GM12878 (cell line): ENCODE results near the gene STX4. TPM values are rescaled to one million over a fixed set of nuclear protein-coding genes. Genes with fewer than 3 reads are reported as not detected.

ENCODE experiments used
- ATAC-seq: fragments of 200-7000 bp; cut with Tn5 transposase; 3 replicates; pipeline ENCODE4 v1.9.1; 2020; ENCODE audit warnings: mild to moderate bottlenecking, moderate library complexity
- BruUV-seq: library from RNA; stranded (reverse); fragments of 400-500 nt; replicated peaks from 2 replicates; lab custom pipeline; 2021; lab: Mats Ljungman, UMichigan
- CTCF ChIA-PET: fragments of 300-600 bp; sonication (Branson Sonifier 250); formaldehyde crosslinking; extraction: SDS; loops from one replicate; lab custom pipeline; 2021; ENCODE audit warnings: inconsistent platforms; lab: Yijun Ruan, JAX
- POLR2A ChIA-PET: fragments of 350-600 bp; formaldehyde crosslinking; extraction: SDS; loops from one replicate; lab custom pipeline; 2021; ENCODE audit warnings: inconsistent platforms; lab: Charles Lee
- RAD21 ChIA-PET: fragments of 300-600 bp; sonication (Branson Sonifier 250); formaldehyde crosslinking; loops from one replicate; lab custom pipeline; 2023; ENCODE audit warnings: antibody characterized with exemption; ENCODE audit not compliant: unreplicated experiment; lab: Charles Lee
- SMC1A ChIA-PET: fragments of 300-600 bp; sonication (Branson Sonifier 250); formaldehyde crosslinking; loops from one replicate; lab custom pipeline; 2023; ENCODE audit not compliant: unreplicated experiment, uncharacterized antibody; lab: Charles Lee
- DNase-seq: peaks from one replicate; pipeline ENCODE4 v3.0.0-alpha.2; 2011; ENCODE audit warnings: low read depth, low spot score
- FAIRE-seq: peaks from 3 replicates; lab custom pipeline; 2011; peaks lifted over from hg19 to GRCh38; lab: Jason Lieb, UNC
- H2AFZ ChIP-seq: 2 replicates; pipeline ENCODE4 v1.6.0; 2011; ENCODE audit warnings: low read depth, low read length, control low read depth; ENCODE audit not compliant: control insufficient read depth
- H3K27ac ChIP-seq: 2 replicates; pipeline ENCODE4 v1.5.1; 2011; ENCODE audit warnings: control low read depth; ENCODE audit not compliant: control insufficient read depth, insufficient read depth
- H3K27me3 ChIP-seq, 2 experiments: replicated peaks in 1 of 2; 2 replicates each; pipeline versions ENCODE4 v1.6.0 to v1.6.1; 2011; ENCODE audit warnings: low read length in 1 of 2; ENCODE audit not compliant: control insufficient read depth in 2 of 2, insufficient read depth in 2 of 2
- H3K36me3 ChIP-seq, 2 experiments: 2 replicates each; pipeline ENCODE4 v1.5.1; 2011; ENCODE audit warnings: low read length in 1 of 2; ENCODE audit not compliant: control insufficient read depth in 2 of 2, insufficient read depth in 2 of 2
- H3K4me1 ChIP-seq: 2 replicates; pipeline ENCODE4 v1.6.1; 2011; ENCODE audit warnings: mild to moderate bottlenecking, low read length, moderate library complexity, mixed read lengths; ENCODE audit not compliant: control insufficient read depth, insufficient read depth
- H3K4me2 ChIP-seq: 2 replicates; pipeline ENCODE4 v1.6.0; 2011; ENCODE audit warnings: control low read depth; ENCODE audit not compliant: control insufficient read depth, insufficient read depth
- H3K4me3 ChIP-seq: fragments of 200-600 bp; sonication (generic); 2 replicates; pipeline ENCODE4 v1.5.1; 2016
- H3K79me2 ChIP-seq: 2 replicates; pipeline ENCODE4 v1.6.0; 2011; ENCODE audit warnings: low read length; ENCODE audit not compliant: control insufficient read depth, insufficient read depth
- H3K9ac ChIP-seq: 2 replicates; pipeline ENCODE4 v1.8.0; 2011; ENCODE audit warnings: low read length, control low read depth, mixed read lengths; ENCODE audit not compliant: control insufficient read depth, insufficient read depth
- H3K9me3 ChIP-seq: replicated peaks from 3 replicates; pipeline ENCODE4 v1.5.1; 2011; ENCODE audit warnings: mild to moderate bottlenecking, low read length; ENCODE audit not compliant: control insufficient read depth, insufficient read depth
- H4K20me1 ChIP-seq: 2 replicates; pipeline ENCODE4 v1.6.0; 2011; ENCODE audit not compliant: control insufficient read depth, insufficient read depth
- BACH1 ChIP-seq: fragments of 450-650 bp; IDR thresholded peaks from 2 replicates; pipeline ENCODE4 v1.6.1; 2017; ENCODE audit warnings: mild to moderate bottlenecking, borderline replicate concordance
- CBX5 ChIP-seq: sonication (generic); IDR thresholded peaks from 2 replicates; pipeline ENCODE4 v1.6.1; 2016; ENCODE audit warnings: low read depth, moderate library complexity, mild to moderate bottlenecking, inconsistent platforms
- ELK1 ChIP-seq: IDR thresholded peaks from 2 replicates; pipeline ENCODE4 v1.6.1; 2012; ENCODE audit warnings: low read depth, low read length, improper control_type of control experiment
- MAX ChIP-seq: IDR thresholded peaks from 2 replicates; pipeline ENCODE4 v1.6.1; 2012; ENCODE audit warnings: low read depth, low read length, improper control_type of control experiment
- MLLT1 ChIP-seq: fragments of 450-650 bp; IDR thresholded peaks from 2 replicates; pipeline ENCODE4 v1.6.1; 2016; ENCODE audit warnings: mild to moderate bottlenecking
- MYC ChIP-seq: IDR thresholded peaks from 2 replicates; pipeline ENCODE4 v1.6.1; 2011; ENCODE audit warnings: mild to moderate bottlenecking, low read length, moderate library complexity, inconsistent platforms; ENCODE audit not compliant: insufficient read depth, insufficient replicate concordance, insufficient read length, severe bottlenecking
- SIN3A ChIP-seq: IDR thresholded peaks from 2 replicates; pipeline ENCODE4 v1.6.1; 2012; ENCODE audit warnings: low read depth, low read length, improper control_type of control experiment
- SMARCA5 ChIP-seq: fragments of 450-650 bp; IDR thresholded peaks from 2 replicates; pipeline ENCODE4 v1.6.1; 2017; ENCODE audit warnings: mild to moderate bottlenecking
- SRF ChIP-seq, 2 experiments: IDR thresholded peaks; 2 replicates each; pipeline ENCODE4 v1.6.1; 2011; ENCODE audit warnings: low read depth in 2 of 2, low read length in 2 of 2, mild to moderate bottlenecking in 1 of 2, moderate library complexity in 1 of 2
- STAT3 ChIP-seq: IDR thresholded peaks from 2 replicates; pipeline ENCODE4 v1.6.1; 2011; ENCODE audit warnings: low read depth, low read length, improper control_type of control experiment
- ZBTB33 ChIP-seq: fragments of 450-650 bp; IDR thresholded peaks from 2 replicates; pipeline ENCODE4 v1.6.1; 2017; ENCODE audit warnings: mild to moderate bottlenecking
- ZBTB4 ChIP-seq: fragments of 450-650 bp; formaldehyde crosslinking; IDR thresholded peaks from 2 replicates; pipeline ENCODE4 v1.4.0; 2022; ENCODE audit warnings: mild to moderate bottlenecking, moderate library complexity
- WGBS: methylation state at CpG from one replicate; pipeline ENCODE4 v1.1.6; 2016; ENCODE audit warnings: low lambda C conversion rate; ENCODE audit not compliant: insufficient replicate concordance, insufficient coverage; ENCODE audit errors: missing lambda C conversion rate; 5-methylcytosine and 5-hydroxymethylcytosine counted together
- in situ Hi-C: fragments of 300-500 bp; cut with MboI; formaldehyde crosslinking; loops from 9 replicates; pipeline ENCODE4 v1.14.3; 2018; ENCODE audit warnings: mixed read lengths
- intact Hi-C: fragments of 100-400 bp; cut with micrococcal nuclease; formaldehyde crosslinking; loops from one replicate; pipeline ENCODE4 v1.14.2; 2022; ENCODE audit not compliant: unreplicated experiment
- polyA plus RNA-seq, 11 experiments: library from polyadenylated mRNA; depleted of rRNA in 4 of 11; unstranded in 6 of 11; stranded (reverse) in 5 of 11; fragments of >200 nt; fragmentation: Nextera tagmentation in 4 of 11; fragmentation: Illumina TruSeq in 1 of 11; extraction: Ambion mirVana in 4 of 11; extraction: Trizol in 1 of 11; gene quantifications; 1 replicate in 1 of 11; 2 replicates in 10 of 11; pipeline versions ENCODE4 v1.2.1 to v1.2.3, GENCODE V29; 2011 to 2016; ENCODE audit warnings: inconsistent platforms in 2 of 11, missing spikeins in 2 of 11, low read depth in 1 of 11
- total RNA-seq, 4 experiments: library from RNA; depleted of rRNA in 3 of 4; stranded (reverse); fragments of >200 nt in 3 of 4; fragmentation: Illumina TruSeq in 1 of 4; extraction: Trizol in 1 of 4; gene quantifications; 2 replicates each; pipeline versions ENCODE4 v1.2.1 to v1.2.3, GENCODE V29; 2013 to 2021

The STX4 gene
- total and polyA plus RNA-seq, 10 of the 15 experiments (the other 5 are each of a cell fraction or from before 2014, with no cell fraction given) = 3.3 to 37.6 (median 22.6) TPM

GRCh38 chr16:30992931-30993816 is 40.2 kb upstream of the STX4 start:
- ChIA-PET POLR2A (interaction anchor here (0.9 to 2.0 kb wide), 6 partner anchors 8 to 149 kb away, joined by 3 to 10 read pairs (median 4); partner anchors contain the start of genes HSD3B7, STX4, ZNF646 and ZNF668), CTCF (interaction anchor here (0.9 to 4.3 kb wide), 5 partner anchors 8 to 875 kb away, joined by 3 to 16 read pairs (median 3); partner anchors contain the start of gene HSD3B7), SMC1A (interaction anchor here (0.6 to 0.8 kb wide), 2 partner anchors 39 to 462 kb away, joined by 3 to 5 read pairs; no protein-coding TSS in a partner anchor), RAD21 (interaction anchor here (1.5 to 2.1 kb wide), 2 partner anchors 79 to 149 kb away, joined by 3 to 5 read pairs; no protein-coding TSS in a partner anchor)
- H3K27me3 ChIP-seq = no peaks in the 10 kb centered on the region
- ATAC-seq = no peak
- no peaks in the 10 kb centered on the region for H3K9me3 ChIP-seq
- H3K9ac ChIP-seq = no peak overlapping the region; the same call in 1 of the 2 replicates
- WGBS = 76% methylated on average over 26 of the region's 29 CpGs
- H3K79me2 ChIP-seq = no peaks in the 10 kb centered on the region; the same call in 1 of the 2 replicates
- no peak for FAIRE-seq
- H4K20me1 ChIP-seq = no peaks in the 10 kb centered on the region
- peaks cover 17% of the 10 kb centered on the region for H3K4me1 ChIP-seq
- no TSS peak for BruUV-seq
- intact Hi-C loops (loop anchor here (10.0 kb wide), 1 partner anchor 82 kb away; the partner anchor contains the start of genes ZNF646 and ZNF668), in situ Hi-C loops (loop anchor here (5.0 to 25.0 kb wide), 2 partner anchors 444 to 874 kb away; partner anchors contain the start of genes COX6A2 and ZNF843)
- no peak for DNase-seq
- H2AFZ ChIP-seq = no peak overlapping the region; the same call in 1 of the 2 replicates
- H3K36me3 ChIP-seq = no peaks in the 10 kb centered on the region
- H3K4me2 ChIP-seq = peak overlapping the region; percentile 3; the same call in 1 of the 2 replicates
- H3K4me3 ChIP-seq = no peak overlapping the region
- no peak overlapping the region for H3K27ac ChIP-seq
- TF ChIP-seq MAX = no peak
- no peak for TF ChIP-seq SIN3A
- no peak for TF ChIP-seq CBX5
- no peak for TF ChIP-seq MYC
- TF ChIP-seq SMARCA5 = no peak
- TF ChIP-seq STAT3 = no peak
- no peak for TF ChIP-seq BACH1
- peak; percentile 76 for TF ChIP-seq MLLT1
- TF ChIP-seq ZBTB33 = 0 out of 2 replicates have a peak, but pooled peaks have one; percentile 46
- no peak for TF ChIP-seq ZBTB4
- TF ChIP-seq ELK1 = no peak
- no peak for TF ChIP-seq SRF (IDR thresholded peaks at IDR 0.05; ENCODE audit: low read depth in 2 of 2, low read length in 2 of 2)
